ENCODE results near the gene EPC2.

The EPC2 gene

DNA sequence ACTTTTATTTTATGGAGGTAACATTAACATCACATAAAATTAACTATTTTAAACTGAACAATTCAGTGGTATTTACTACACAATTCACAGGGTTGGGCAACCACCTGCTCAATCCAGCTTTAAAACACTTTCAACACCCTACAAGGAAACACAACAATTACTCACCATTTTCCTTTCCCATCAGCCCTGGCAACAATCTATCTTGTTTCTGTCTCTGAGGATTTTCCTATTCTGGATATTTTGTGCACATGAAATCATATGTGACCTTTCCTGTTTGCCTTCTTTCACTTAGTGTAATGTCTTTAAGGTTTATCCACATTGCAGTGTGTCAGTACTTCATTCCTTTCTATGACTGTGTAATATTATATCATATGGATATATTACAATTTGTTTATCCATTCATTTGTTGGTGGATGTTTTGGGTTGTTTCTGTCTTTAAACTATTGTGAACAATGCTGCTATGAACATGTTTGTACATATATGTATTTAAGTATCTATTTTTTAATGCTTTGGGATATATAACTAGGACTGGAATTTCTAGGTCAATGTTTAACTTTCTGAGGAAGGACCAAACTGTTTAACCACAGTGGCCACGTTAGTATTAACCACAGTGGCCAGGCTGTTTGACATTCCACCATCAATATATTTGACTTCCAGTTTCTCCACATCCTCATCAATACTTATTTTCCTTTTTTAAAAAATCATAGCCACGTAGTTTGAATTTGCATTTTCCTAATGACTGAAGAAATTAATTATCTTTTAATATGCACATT, 158.1 kb downstream of the EPC2 start:
- no peak for DNase-seq (ENCODE audit: low read depth in 2 of 2, low spot score in 1 of 2)

DNA sequence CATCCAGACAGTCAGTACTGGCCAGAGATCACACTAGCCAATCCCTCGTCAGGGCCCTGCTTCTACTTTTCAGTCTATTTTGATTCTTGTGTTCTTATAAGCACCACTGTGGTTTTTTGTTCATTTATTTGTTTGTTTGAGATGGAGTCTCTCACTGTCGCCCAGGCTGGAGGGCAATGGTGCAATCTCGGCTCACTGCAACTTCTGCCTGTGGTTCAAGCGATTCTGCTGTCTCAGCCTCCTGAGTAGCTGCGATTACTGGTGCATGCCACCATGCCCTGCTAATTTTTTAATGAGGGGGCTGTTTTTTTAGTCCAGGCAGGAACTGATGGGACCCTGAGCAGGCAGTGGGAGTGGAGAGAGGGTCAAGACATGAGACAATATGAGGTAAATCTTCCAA, 165.5 kb downstream of the EPC2 start:
- no peak for DNase-seq (ENCODE audit: low read depth in 2 of 2, low spot score in 1 of 2)

DNA sequence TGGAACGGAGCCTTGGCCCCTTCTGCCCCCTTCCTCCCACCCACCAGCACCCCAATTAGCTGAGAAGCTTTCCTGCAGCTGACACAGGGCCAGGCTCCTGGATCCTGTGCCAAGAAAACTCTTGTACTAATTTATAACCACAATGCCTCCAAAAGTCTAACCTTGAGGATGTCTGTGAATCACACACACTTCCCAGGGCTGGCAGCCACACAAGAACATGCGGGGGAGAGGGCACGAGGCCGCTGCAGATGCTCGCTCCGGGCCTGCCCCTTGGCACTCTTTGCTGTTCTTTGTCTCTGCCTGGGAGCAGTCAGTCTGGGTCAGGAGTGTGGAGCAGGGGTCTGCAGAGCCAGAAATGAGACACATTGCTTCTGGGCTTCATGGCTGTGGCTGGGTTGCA, 167.8 kb downstream of the EPC2 start:
- no peak for DNase-seq (ENCODE audit: low read depth in 2 of 2, low spot score in 1 of 2)

DNA sequence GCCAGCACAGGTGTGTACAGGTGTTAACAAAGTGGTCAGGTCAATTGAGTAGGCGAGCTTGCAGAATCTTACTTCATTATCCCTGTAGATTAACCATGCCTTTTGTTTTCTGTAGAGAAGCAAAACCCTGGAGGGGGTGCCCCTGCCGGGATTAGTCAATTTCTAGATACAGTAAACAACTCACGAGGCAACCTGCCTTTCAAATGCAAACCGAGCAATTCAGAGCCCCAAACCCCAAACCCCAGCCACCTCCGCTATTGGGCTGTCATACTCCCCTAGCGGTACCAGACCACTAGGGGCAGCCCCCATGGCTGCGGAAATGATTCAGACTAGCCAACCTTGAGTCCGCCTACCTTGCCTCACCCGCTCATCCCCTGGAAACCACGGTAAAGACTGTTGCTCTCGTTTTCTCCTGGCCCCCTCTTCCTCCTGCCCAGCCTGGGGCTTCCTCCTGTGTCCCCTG, 169.1 kb downstream of the EPC2 start:
- peak; percentile 35 to 56 for DNase-seq (ENCODE audit: low read depth in 2 of 2, low spot score in 1 of 2)

DNA sequence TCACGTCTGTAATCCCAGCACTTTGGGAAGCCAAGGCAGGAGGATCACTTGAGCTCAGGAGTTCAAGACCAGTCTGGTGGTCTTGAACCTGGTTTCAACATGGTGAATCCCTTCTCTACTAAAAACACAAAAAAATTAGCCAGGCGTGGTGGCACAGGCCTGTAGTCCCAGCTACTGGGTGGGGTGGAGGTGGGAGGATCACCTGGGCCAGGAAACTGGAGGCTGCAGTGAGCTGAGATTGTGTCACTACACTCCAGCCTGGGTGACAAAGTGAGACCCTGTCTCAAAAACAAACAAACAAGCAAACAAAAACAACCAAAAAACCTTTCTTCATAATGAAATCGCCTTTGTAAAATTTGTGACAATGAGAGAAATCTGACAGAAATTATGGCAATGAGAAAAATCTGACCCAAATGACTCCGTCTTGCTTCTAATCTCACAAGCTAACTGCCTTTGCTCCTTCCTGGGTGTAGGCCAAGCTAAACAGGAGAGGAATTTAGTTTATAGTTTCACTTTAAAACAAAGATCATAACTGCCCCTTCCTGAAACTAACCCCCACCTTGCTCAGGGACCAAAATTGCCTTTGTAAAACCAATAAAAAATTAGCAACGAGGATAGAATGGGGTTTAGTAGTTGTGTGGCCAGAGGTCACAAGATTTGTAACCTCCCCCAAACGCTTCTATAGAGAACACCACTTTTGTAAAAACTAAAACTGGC, 169.8 kb downstream of the EPC2 start:
- no peak for DNase-seq (ENCODE audit: low read depth in 2 of 2, low spot score in 1 of 2)

DNA sequence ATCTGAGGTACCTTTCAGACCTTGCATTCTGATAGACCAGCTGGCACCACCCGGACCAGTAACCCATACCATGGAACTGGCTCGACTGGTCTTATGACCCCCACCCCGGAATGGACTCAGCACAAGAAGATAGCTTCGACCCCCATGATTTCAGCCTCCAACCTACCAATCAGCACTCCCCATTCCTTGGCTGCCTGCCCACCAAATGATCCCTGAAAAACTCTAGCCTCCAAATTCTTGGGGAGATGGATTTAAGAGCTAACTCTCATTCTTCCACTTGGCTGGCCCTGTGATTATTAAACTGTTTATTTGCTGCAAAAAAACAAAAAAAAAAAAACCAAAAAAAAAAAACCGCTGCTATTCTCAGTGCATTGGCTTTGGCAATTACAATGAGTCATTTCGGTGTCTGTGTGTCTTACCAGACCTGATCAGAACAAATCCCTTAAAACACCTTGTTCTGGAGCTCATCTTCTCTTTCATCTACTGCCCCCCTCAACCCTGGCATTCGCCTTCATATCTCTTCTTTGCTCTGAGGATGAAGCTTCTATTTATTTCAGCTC, 170.4 kb downstream of the EPC2 start:
- DNase-seq (ENCODE audit: low read depth in 2 of 2, low spot score in 1 of 2): no peak

DNA sequence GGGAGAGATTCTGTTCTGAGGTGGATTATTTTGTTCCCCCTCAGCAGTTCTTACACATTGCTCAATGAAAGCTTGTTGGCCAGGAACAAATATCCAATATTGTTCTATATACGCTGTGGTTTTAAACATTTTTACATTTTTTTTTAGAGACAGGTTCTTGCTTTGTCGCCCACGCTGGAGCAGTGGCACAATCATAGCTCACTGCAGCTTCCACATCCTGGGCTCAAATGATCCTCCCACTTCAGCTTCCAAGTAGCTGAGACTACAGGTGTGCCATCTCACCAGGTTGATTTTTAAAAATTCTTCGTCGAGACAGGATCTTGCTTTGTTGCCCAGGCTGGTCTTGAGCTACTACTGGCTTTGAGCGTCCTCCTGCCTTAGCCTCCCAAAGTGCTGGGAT, 171.6 kb downstream of the EPC2 start:
- DNase-seq (ENCODE audit: low read depth in 2 of 2, low spot score in 1 of 2): no peak

DNA sequence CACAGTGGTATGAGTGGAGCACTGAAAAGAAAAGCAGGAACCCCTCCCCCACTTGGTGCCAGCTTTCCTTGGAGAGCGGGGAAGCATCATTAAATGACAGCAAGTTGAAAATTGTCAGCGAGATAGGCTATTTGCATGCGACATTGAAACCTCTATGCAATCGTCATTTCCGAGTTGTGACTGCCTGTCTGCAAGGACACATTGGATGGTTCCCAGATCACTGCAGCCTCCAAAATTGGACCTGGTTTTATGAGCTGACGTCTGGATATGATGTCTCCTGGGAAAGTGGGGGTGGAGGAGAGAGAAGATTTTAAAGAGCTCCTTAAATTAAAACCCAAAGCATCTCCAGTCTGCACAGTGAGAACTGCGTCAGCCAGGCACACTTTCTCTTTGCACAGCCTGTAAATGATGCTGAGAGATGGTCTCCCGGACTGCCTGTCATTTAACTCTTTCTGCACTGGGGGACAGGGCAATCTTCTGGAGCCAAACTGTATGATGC, 172.7 kb downstream of the EPC2 start:
- DNase-seq (ENCODE audit: low read depth in 2 of 2, low spot score in 1 of 2): no peak

DNA sequence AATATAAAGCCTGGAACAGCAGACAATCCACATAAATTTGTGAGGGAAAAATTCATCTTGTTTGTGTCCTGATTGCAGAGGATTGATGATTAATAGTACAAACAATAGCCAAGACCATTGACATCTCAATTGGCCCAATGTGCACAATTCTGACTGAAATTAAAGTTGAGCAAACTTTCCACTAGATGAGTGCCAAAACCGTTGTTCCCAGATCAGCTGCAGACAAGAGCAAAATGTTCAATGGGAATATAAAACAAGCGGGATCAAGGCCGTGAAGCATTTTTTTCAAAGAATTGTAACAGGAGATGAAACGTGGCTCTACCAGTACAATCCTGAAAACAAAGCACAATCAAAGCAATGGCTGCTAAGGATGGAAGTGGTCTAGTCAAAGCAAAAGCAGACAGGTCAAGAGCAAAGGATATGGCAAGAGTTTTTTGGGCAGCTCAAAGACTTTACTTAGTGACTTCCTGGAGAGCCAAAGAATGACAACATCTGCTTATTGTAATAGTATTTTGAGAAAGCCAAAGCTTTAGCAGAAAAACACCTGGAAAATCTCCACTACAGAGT, 174.6 kb downstream of the EPC2 start:
- DNase-seq (ENCODE audit: low read depth in 2 of 2, low spot score in 1 of 2): no peak

DNA sequence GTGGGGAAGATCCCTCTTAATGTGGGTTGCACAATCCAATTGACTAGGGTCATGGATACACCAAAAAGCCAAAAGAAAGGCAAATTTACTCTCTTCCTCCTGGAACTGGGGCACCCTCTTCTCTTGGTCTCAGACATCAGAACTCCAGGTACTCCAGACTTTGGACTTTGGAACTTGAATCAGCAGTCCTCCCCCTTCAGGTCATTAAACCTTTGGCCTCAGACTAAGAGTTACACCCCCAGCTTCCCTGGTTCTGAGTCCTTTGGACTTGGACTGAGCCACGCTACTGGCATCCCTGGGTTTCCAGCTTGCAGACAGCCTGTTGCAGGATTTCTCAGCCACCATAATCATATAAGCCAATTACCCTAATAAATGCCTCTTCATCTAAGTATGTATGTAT, 179.6 kb downstream of the EPC2 start:
- no peak for DNase-seq (ENCODE audit: low read depth in 2 of 2, low spot score in 1 of 2)

DNA sequence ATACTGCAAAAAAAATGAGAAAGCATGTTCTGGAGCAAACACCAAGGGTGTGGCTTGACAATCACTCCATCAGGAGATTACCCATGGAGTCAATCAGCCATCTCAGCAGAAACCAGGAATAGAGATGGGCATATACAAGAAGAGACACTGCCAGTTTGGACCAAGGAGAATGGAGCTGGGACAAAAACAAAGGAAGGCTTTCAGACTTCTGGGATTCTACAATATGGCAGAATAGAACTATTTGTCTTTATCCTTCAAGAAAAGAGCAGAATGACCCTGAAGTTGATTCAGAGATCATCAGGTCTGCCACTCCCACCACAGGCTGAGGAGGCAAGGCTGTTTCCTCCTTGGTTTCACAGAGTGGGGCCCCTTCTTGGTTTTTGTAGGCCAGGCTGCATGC, 182.2 kb downstream of the EPC2 start:
- DNase-seq (ENCODE audit: low read depth in 2 of 2, low spot score in 1 of 2): no peak

DNA sequence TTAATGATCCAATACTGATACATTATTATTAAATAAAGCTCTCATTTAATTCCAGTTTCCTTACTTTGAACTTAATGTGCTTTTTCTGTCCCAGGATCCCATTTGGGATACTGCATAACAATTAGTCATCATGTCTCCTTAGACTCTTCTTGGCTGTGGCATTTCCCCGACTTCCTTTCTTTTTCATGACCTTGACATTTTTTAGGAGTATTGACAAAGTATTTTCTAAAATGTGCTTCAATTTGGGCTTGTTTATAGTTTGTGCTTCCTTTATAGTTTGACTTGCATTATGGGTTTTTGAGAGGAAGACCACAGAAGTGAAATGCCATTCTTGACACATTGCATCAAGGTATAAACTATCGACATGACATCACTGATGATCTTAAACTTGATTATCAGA, 184.4 kb downstream of the EPC2 start:
- DNase-seq (ENCODE audit: low read depth in 2 of 2, low spot score in 1 of 2): no peak

DNA sequence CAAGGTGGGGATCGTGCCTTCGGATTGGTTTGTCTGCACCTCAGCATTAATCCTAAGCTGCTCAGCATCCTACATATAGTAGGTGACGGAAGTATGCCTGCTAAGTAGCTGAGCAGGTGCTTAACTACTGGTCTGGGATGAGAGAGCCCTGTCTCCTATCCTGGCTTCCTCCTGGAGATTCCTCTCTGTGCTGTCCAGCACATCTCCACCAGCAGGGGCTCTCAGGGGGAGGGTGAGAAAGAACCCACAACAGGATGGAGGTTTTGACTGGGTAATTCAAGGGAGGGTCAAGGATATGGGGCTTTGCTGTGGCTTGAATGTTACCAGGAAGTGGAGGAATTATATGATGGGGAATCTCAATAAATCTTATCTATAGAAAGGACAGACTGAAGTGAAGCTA, 185.1 kb downstream of the EPC2 start:
- DNase-seq (ENCODE audit: low read depth in 2 of 2, low spot score in 1 of 2): no peak

DNA sequence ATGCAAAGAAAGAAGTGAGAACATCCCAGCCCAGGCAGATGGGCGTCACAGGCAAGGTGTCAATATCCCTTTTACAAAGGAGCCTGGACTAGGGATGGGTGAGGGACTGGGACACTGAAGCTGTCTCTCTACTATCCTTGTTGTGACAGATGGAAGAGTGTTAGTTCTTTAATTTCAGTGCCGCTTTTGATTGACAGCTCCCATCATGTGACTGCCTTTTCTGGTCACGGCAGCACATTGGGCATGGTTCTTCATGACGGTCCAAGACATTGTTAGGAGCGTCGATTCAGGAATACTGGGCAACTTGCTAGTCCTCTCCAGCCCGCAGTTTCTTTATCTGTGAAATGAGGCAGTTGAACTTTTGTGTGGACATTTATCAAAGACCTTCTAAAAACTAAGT, 188.1 kb downstream of the EPC2 start:
- no peak for DNase-seq (ENCODE audit: low read depth in 2 of 2, low spot score in 1 of 2)
